SKM-1 treated with dmso at 0.1 percent for 144 hours (cell line): ENCODE results near the gene CRIP1.

Experiments
- DNase-seq: peaks from one replicate; lab custom pipeline; 2025; ENCODE audit not compliant: unreplicated experiment; lab: John Stamatoyannopoulos, UW

Gene CRIP1

DNA sequence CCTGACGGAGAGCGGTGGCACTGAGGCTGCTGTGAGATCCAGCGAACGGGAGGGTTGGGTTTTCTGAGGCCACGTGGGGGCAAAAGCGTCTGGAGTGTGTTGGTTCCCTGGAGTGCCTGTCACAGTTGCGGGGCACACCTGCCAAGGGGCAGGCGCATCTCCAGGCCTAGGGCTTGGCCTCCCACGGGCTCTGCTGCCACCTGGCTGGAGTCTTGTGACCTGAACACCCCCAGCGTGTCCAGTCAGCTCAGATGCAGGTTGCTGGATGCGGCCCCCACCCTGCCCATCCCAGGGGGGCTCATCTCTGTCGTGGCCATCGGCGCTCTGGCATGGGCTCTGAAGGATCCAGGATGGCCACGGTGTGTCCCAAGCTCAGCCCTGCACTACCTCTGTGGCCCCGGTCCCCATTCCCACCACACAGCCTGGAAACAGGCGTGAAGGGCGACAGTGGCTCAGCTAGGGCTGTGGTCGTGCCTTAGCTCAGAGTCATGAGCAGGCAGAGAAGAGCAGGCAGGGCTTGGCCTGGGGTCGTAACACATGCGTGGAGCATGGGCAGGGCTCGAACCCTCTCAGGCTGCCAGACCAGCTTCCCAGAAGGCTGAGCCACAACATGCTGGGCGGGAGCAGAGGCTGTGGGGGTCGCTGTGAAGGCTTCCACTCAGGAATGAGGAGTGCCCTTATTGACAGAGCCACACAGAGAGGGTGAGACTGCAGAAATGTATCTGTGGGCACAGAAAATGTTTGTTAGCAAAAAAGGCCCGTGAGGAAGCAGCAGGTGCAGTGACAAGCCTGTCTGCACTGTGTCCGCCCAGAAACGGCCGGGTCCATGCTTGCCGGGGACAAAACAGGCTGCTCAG lies 35.6 kb upstream of the CRIP1 start:
- no peak for DNase-seq

- DNase-seq = no peak
Measured at GRCh38 chr14:105452963-105453362, 33.7 kb upstream of the CRIP1 start.

DNA sequence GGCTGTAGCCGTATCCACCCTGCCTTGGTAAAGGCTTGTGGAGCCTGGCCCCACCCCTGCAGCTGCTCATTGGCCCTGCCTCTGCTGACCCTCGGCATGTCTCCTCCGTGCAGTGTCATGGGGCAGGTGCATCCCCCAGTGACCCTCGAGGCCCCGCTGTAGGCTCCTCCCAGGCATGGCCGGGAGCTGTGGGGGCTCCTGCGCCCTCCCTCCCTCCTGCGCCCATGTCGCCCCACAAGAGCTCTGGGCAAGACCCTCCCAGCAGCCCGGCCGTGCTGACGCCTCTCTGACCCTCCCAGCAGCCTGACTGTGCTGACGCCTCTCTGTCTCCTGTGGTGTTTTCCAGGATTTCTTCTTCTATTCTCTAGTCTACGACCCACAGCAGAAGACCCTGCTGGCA lies 32.8 kb upstream of the CRIP1 start:
- no peak for DNase-seq

GRCh38 chr14:105455086-105455640 lies 31.5 kb upstream of the CRIP1 start:
- no peak for DNase-seq

DNA sequence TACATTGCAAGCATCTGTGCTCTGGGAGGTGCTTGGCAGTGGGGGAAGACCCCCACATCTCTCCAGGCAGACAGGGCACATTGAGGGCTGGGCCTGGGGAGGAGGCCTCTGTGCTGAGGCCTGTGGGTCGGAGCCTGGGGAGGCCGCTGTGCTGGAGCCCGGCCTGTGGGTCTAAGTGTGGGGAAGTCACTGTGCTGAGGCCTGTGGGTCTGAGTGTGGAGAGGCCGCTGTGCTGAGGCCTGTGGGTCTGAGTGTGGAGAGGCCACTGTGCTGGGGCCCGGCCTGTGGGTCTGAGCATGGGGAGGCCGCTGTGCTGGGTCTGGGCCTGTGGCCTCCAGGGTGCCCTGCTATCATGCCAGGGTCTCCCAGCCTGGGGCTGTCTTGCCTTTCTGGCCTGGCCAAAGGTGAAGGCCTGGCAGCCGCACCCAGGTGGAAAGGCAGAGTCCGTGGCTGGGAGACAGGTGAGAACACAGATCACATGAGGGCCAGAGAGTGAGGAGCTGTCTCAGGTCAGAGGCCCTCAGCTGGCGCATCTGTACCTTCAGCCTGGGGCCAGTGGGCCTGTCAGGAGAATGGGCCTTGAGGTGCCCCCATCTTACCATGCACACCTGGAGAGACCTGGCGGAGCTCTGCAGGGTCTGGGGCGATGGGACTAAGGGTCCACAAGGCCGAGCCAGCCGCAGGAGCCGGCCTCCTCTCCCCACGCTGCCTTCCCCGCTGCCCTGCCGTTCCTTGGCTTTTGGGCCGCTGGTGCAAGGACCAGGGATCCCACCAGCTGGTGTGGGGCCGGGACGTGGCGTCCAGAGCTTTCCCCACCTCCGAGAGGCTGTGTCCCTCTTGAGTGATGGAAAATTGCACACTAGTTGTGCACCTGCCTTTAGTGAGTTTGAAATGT lies 30.7 kb upstream of the CRIP1 start:
- DNase-seq = no peak

DNA sequence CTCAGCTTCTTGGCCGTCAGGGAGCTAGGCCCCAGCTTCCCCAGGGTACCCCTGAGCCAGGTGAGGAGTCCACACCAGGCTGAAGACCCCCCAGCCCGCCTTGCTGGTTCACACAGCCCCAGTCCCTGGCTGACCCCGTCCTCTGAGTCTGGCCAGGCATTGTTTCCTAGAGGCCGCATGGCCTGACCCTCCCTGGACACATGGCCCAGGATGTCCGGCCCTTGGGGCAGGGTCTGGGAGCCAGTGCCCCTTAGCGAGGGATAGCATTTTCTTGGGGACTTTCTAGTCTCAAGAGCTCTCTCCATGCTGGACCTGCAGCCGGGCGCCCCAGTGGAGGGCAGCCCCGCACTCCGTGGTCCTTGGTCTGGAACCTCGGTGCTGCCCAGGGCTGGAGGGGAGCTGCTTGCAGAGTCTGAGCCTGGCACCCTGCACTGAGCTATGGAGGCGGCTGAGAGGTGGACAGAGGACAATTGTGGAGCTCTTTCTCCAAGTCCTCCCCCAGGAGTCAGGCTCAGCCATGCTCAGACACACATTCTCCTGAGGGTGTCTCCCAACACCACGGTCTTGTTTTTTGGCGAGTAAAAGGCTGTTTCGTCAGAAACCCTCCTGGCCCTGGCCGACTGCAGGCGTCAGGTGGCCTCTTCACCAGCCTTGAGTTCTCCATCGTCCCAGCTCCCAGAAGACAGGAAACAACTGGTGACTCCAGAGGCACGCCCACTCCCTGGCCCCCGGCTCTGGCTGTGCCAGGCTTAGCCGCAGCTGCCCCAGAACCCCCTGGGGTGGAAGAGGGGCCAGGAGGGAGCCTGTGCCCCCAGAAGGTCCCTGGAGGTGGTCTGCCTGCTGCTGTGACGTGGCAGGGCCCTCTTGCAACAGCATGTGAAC lies 29.7 kb upstream of the CRIP1 start:
- no peak for DNase-seq

GRCh38 chr14:105458010-105458409 lies 28.7 kb upstream of the CRIP1 start:
- DNase-seq = no peak

- DNase-seq = no peak
Measured at GRCh38 chr14:105458571-105458970, 28.1 kb upstream of the CRIP1 start.

GRCh38 chr14:105460116-105460515 lies 26.6 kb upstream of the CRIP1 start:
- DNase-seq = no peak

GRCh38 chr14:105460616-105461015 lies 26.1 kb upstream of the CRIP1 start:
- no peak for DNase-seq

DNA sequence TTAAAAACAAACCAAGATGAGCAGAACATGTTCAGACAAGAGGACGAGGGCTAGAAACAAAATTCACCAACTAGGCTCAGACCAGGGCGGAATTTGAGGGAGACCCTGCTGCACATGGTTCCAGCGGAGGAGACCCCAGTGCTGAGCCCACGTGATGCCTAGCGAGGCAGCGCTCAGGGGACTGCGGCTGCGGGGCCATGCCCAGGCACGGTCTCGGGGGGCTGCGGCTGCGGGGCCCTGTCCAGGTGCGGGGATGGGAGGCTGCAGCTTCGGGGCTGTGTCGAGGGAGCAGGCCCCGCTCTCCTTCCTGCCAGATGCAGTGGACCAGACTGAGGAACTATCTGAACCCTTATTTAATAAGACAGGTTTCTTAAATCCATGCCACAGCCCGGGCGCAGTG lies 24.8 kb upstream of the CRIP1 start:
- DNase-seq = no peak

DNA sequence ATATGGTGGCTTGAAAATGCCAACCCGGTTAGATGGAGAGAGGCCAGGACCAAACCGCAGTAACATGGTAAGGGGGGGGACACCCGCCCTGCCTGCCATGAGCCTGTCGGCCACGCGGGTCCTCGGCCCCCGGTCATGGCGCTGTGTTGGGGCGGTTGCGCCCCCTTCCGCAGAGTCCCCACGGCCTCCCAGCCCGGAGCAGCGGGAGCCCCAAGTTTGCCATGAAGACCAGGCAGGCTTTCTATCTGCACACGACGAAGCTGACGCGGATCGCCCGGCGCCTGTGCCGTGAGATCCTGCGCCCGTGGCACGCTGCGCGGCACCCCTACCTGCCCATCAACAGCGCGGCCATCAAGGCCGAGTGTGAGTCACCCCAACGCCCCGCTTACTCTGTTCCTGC lies 22.2 kb upstream of the CRIP1 start:
- no peak for DNase-seq

- no peak for DNase-seq
Measured at GRCh38 chr14:105465209-105466031, 21.3 kb upstream of the CRIP1 start.

GRCh38 chr14:105466531-105467248 lies 20.0 kb upstream of the CRIP1 start:
- DNase-seq = no peak

GRCh38 chr14:105467249-105467941 lies 19.3 kb upstream of the CRIP1 start:
- no peak for DNase-seq

GRCh38 chr14:105467942-105468471 lies 18.7 kb upstream of the CRIP1 start:
- no peak for DNase-seq

DNA sequence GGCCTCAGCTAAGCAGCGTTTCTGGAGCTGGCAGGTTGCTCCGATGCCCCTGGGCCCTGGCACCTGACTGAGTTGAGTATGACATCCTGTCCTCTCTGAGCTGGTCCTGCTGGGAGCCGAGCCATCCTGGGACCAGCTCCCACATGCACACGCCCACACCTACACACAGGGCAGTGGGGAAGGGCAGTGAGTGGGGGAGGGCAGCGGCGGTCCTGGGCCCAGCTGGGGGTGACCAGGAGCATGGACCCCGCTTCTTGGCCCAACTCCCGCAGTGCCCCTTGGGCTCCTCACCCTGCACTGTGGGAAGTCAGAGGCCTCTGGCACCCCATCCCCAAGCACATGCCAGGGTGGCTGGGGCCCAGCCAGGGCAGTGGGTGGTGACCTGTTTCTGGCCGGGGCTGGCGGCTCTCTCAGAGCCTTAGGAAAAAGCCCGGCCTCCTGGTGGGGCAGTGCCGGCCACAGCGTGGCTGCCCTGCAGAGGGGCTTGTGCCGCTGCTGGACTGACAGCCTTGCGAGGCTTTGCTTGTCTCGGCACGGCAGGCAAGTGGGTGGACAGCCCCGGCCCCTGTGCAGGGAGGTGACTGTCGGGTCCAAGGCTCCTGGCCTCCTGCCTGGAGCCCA lies 18.0 kb upstream of the CRIP1 start:
- DNase-seq = no peak
